Non-pigmented ciliary epithelial cell (primary cell): Measurements from ENCODE around the gene IMMP2L.

ENCODE experiments used
- DNase-seq: peaks from one replicate; pipeline ENCODE4 v3.0.0-alpha.2; 2010; ENCODE audit warnings: low read depth

The IMMP2L gene

DNA sequence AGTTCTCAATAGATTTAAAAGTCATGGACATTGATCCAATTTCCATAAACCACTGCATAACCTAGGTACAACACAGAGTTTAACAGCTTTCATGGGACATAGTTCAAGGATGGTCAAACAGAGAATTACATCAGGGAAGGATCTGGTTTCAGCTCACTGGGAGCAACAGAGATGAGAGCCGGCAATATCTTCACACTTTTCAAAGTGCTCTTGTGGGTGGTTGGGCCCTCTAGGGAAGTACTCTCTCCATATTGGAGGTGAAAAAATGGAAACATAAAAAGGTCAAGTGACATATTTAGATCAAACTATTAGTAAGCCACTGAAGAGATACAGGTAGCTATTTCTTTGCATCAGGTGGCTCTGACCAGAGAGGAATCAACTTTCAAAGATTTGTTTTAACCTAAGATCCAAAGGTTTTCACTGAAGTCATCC, 533.1 kb downstream of the IMMP2L start:
- no peak for DNase-seq

- no peak for DNase-seq
These were observed 534.9 kb downstream of the IMMP2L start for GRCh38 chr7:111027396-111027795.

GRCh38 chr7:111026806-111027205, 535.5 kb downstream of the IMMP2L start:
- DNase-seq, result no peak

DNA sequence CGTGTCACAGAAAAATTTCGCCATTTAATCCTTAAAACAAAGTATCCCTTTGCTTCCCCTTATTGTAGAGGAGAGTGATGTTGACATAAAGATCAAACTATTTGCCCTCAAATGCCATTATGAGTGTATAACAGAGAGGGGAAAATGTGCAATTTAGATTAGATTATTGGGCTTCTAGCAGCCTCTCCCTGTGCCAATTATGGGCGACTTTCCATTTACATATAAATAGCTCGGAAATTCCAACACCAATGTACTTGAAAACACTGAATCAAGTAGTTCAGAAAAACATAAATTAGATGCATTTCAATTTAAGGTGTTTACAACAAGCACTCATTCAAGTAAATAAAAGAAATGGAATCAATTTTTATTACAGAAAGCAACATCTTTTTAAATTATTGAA, 535.9 kb downstream of the IMMP2L start:
- no peak for DNase-seq

GRCh38 chr7:111025006-111025405, 537.3 kb downstream of the IMMP2L start:
- no peak for DNase-seq

GRCh38 chr7:111018960-111019736, 543.1 kb downstream of the IMMP2L start:
- DNase-seq, result no peak

GRCh38 chr7:111018447-111018846, 543.8 kb downstream of the IMMP2L start:
- DNase-seq, result no peak

- no peak for DNase-seq
These were observed 548.2 kb downstream of the IMMP2L start for GRCh38 chr7:111014079-111014478.

DNA sequence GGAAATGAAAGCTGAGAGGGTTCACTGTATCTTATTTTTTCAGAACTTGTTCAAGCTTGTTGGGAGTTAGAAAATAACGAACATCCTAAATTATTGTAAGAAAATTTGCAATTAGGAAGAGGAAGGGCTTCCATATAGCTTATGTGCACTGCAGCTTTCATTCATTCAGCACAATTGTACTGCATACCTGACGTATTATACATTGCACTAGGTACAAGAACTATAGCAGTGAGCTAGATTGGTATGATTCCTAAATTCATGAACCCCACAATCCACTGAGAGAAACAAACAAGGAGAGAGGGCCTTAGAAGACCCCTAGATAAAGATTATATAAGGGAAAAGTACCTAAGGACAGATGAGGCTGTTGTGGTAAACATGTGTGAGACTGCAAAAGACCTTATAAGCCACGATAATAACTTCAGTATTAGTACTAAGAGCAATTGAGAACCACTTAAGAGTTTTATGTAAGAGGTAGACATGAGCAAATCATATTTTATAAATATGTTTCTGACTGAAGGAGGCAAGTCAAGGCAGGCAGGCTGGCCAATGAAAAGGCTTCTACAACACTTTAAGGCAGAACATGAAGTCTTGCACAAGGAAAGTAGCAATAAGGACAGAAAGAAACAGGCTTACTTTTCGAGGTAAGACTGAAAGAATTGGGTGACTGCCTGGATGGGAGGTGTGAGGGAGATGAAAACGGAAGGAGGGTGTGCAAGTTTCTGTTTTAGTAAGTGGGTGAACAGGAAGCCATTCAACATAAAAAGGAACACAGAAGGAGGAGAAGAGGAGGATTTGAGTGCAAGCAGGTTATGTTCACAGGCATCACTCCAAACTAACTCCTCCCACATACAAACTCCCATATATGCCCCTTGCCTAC, 549.3 kb downstream of the IMMP2L start:
- no peak for DNase-seq

DNA sequence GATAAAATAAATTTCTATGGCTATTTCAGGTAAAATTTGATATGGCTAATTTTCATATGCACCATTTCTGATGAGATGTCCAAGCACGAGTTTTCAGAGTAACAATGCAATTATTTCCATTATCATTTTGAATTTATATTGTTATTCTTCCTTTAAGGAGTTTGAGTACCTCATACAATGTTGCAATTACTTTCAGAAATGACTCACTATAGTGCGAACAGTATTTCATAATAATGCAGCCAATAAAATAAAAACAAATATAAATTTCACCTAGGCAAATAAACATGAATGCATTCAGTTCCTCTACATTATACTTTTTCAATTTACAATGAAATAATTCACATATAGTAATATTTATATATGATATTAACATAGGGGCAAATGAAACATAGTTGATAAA, 550.1 kb downstream of the IMMP2L start:
- no peak for DNase-seq

DNA sequence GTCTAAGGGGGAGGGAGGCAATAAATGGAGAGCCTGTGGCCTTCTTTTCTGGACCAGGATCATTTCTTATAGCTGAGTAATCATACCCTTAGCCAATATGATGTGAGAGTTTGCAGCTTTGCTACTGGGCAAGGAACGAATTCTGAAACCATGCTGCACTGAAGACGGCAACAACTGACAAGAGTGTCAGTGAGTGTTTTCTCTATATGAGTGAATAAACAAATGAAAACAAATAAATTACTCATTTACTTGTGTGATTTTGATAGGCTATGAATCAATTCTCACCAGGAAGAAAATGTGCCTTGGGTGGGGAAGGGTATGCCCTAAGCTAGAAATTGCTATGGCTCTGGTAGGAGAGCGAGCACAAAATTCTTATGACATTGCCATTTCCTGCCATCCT, 550.8 kb downstream of the IMMP2L start:
- DNase-seq, result no peak

GRCh38 chr7:111010798-111011197, 551.5 kb downstream of the IMMP2L start:
- DNase-seq, result no peak

DNA sequence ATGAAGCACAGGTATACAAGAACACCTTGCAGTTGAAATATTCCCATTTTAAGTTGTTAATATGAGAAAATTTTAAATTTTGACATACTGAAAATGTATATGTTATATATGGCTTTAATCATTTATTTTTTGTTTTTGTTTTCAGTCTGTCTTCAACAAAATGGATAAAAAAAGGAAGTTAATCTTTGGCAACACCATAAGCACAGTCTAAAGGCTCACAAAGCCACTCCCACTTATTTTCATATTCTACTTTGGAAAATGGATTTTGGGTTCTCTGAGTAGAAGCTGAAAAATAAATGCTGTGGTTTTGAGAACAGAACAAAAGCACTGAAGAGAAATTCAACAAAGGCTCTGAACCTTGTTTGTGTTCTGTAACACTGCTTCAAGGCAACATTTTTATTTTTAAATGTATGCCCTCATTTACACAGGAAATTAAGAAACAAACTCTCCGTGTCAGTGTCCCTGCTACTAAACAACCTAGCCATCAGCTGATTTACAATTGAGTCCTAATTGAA, 552.7 kb downstream of the IMMP2L start:
- DNase-seq, result no peak

GRCh38 chr7:111006691-111007090, 555.6 kb downstream of the IMMP2L start:
- peak; percentile 34 for DNase-seq

DNA sequence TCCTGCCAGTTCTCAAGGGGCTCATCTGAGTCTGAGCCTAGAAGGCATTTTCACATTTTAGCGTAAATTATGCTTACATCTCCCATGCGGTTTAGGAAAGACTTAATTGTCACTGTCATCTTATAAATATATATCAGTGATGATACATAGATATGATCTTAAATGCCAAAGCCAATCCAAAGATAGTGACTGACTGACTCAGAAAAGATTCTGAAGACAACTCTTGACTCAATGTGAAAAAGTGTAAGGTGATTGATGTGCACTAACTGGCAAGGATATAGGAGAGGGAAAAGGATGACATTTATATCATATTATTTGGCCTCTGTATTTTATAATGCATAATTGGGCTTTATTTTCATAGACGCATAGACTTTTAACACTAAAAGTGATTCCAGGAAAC, 556.3 kb downstream of the IMMP2L start:
- DNase-seq, result no peak

- no peak for DNase-seq
These were observed 556.8 kb downstream of the IMMP2L start for GRCh38 chr7:111005445-111005844.

- DNase-seq, result no peak
These were observed 557.9 kb downstream of the IMMP2L start for GRCh38 chr7:111004310-111004901.

GRCh38 chr7:111003883-111004282, 558.4 kb downstream of the IMMP2L start:
- no peak for DNase-seq

- DNase-seq, result no peak
These were observed 568.0 kb downstream of the IMMP2L start for GRCh38 chr7:110994028-110994967.

DNA sequence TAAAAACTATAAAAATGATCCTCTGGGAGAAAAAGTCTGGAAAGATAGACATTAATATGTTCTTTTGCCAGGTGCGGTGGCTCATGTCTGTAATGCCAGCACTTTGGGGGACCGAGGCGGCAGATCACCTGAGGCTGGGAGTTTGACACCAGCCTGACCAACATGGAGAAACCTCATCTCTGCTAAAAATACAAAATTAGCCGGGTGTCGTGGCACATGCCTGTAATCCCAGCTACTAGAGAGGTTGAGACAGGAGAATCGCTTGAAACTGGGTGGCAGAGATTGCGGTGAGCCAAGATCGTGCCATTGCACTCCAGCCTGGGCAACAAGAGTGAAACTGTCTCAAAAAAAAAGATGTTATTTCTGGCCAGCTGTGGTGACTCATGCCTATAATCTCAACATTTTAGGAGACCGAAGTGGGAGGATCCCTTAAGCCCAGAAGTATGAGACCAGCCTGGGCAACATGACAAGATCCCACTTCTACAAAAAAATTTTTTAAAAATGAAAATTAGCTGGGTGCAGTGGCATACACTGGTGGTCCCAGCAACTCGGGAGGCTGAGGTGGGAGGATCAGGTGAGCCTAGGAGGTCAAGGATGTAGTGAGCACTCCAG, 573.3 kb downstream of the IMMP2L start:
- no peak for DNase-seq

DNA sequence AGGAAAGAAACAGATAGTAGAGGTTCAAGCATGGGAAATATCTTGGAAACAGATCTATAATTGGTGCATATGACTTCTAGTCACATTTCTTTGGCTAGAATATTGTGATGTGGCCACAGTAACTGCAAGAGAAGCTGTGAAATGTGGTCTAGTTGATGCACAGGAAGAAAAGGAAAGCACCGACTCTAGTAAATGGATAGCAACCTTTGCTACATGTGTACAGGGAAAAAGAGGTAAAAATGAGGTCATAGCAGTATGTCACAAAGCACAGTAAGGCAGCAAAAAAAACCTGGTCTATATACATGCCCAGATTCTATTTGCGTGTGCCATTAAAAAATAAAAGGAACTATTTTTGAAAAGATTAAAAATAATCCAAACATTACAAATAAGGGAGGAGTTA, 573.9 kb downstream of the IMMP2L start:
- no peak for DNase-seq
